PC-9 (cell line): ENCODE results near the gene MDM4. TPM values are rescaled to one million over a fixed set of nuclear protein-coding genes. Genes with fewer than 3 reads are reported as not detected.

Experiments
- BruUV-seq: library from RNA; stranded (reverse); fragments of 400-500 nt; replicated peaks from 2 replicates; lab custom pipeline; 2021; lab: Mats Ljungman, UMichigan
- CTCF ChIA-PET: fragments of 300-600 bp; sonication (Branson Sonifier 250); formaldehyde crosslinking; loops from one replicate; lab custom pipeline; 2022; ENCODE audit warnings: antibody characterized with exemption; lab: Charles Lee
- POLR2A ChIA-PET: fragments of 300-600 bp; sonication (Branson Sonifier 250); formaldehyde crosslinking; loops from one replicate; lab custom pipeline; 2022; ENCODE audit warnings: antibody characterized with exemption; ENCODE audit not compliant: unreplicated experiment; lab: Charles Lee
- DNase-seq, 2 experiments: peaks; one replicate each; pipeline versions ENCODE4 v3.0.0 to v3.0.0-alpha.2; 2015 to 2022; ENCODE audit warnings: mixed read lengths in 1 of 2
- H2AFZ ChIP-seq: fragments of 200-600 bp; sonication (generic); 2 replicates; pipeline ENCODE4 v1.8.1; 2017; ENCODE audit warnings: antibody characterized with exemption
- H3F3A ChIP-seq: fragments of 200-600 bp; sonication (generic); 2 replicates; pipeline ENCODE4 v1.8.1; 2017; ENCODE audit warnings: antibody characterized with exemption, mild to moderate bottlenecking, low read depth; ENCODE audit not compliant: insufficient read depth
- H3K27ac ChIP-seq: fragments of 200-600 bp; sonication (generic); 2 replicates; pipeline ENCODE4 v1.6.1; 2016; ENCODE audit warnings: mixed run types
- H3K27me3 ChIP-seq: fragments of 200-600 bp; sonication (generic); 2 replicates; pipeline ENCODE4 v1.6.1; 2016; ENCODE audit warnings: low read depth, mixed run types; ENCODE audit not compliant: insufficient read depth
- H3K36me3 ChIP-seq: fragments of 200-600 bp; sonication (generic); 2 replicates; pipeline ENCODE4 v1.6.1; 2016; ENCODE audit warnings: low read depth, mixed run types
- H3K4me1 ChIP-seq: fragments of 200-600 bp; sonication (generic); replicated peaks from 2 replicates; pipeline ENCODE4 v1.6.1; 2016; ENCODE audit warnings: mixed run types; ENCODE audit not compliant: insufficient read depth
- H3K4me2 ChIP-seq: fragments of 200-600 bp; sonication (generic); 2 replicates; pipeline ENCODE4 v1.6.1; 2017; ENCODE audit warnings: mixed run types
- H3K4me3 ChIP-seq: fragments of 200-600 bp; sonication (generic); 2 replicates; pipeline ENCODE4 v1.6.1; 2016; ENCODE audit warnings: mixed run types
- H3K79me2 ChIP-seq: fragments of 200-600 bp; sonication (generic); 2 replicates; pipeline ENCODE4 v1.6.1; 2017; ENCODE audit warnings: low read depth, mixed run types
- H3K9me2 ChIP-seq: fragments of 200-600 bp; sonication (generic); 2 replicates; pipeline ENCODE4 v1.8.1; 2017; ENCODE audit warnings: mild to moderate bottlenecking; ENCODE audit not compliant: insufficient read depth
- H3K9me3 ChIP-seq: fragments of 200-600 bp; sonication (generic); 2 replicates; pipeline ENCODE4 v1.8.1; 2016; ENCODE audit warnings: low read depth; ENCODE audit not compliant: insufficient read depth
- H4K20me1 ChIP-seq: fragments of 200-600 bp; sonication (generic); 2 replicates; pipeline ENCODE4 v1.8.1; 2017; ENCODE audit not compliant: insufficient read depth
- EZH2 ChIP-seq: fragments of 200-600 bp; sonication (generic); IDR thresholded peaks from 2 replicates; pipeline ENCODE4 v1.8.0; 2017; ENCODE audit warnings: antibody characterized with exemption, low read depth
- intact Hi-C: fragments of 100-400 bp; cut with micrococcal nuclease; formaldehyde crosslinking; loops from one replicate; pipeline ENCODE4 v1.10.0; 2022; ENCODE audit not compliant: unreplicated experiment
- total RNA-seq: library from RNA; stranded (reverse); gene quantifications from 2 replicates; pipeline ENCODE4 v1.2.3, GENCODE V29; 2021
- TF ChIP-seq, protein P1 (sequence below): fragments of 200-600 bp; sonication (generic); conservative IDR thresholded peaks from 2 replicates; pipeline ENCODE4 v1.6.1; 2017; ENCODE audit warnings: mixed run types, antibody characterized with exemption, mild to moderate bottlenecking, moderate library complexity

Gene MDM4
- total RNA-seq, 1 experiment from 2014 or later = 69.2 TPM

GRCh38 chr1:204468206-204468605, 48.0 kb upstream of the MDM4 start:
- intact Hi-C loops = no loop called here
- no peak for DNase-seq
- BruUV-seq = no TSS peak
- no peak for TF ChIP-seq EZH2
- TF ChIP-seq, protein P1, sequence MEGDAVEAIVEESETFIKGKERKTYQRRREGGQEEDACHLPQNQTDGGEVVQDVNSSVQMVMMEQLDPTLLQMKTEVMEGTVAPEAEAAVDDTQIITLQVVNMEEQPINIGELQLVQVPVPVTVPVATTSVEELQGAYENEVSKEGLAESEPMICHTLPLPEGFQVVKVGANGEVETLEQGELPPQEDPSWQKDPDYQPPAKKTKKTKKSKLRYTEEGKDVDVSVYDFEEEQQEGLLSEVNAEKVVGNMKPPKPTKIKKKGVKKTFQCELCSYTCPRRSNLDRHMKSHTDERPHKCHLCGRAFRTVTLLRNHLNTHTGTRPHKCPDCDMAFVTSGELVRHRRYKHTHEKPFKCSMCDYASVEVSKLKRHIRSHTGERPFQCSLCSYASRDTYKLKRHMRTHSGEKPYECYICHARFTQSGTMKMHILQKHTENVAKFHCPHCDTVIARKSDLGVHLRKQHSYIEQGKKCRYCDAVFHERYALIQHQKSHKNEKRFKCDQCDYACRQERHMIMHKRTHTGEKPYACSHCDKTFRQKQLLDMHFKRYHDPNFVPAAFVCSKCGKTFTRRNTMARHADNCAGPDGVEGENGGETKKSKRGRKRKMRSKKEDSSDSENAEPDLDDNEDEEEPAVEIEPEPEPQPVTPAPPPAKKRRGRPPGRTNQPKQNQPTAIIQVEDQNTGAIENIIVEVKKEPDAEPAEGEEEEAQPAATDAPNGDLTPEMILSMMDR = no peak
- ChIA-PET POLR2A (no interaction called here), CTCF (no interaction called here)
- H3K27ac ChIP-seq = no peak overlapping the region
- no peaks in the 10 kb centered on the region; the same call in 1 of the 2 replicates for H4K20me1 ChIP-seq
- no peaks in the 10 kb centered on the region for H3K9me3 ChIP-seq
- no peaks in the 10 kb centered on the region for H3K27me3 ChIP-seq
- H3K4me3 ChIP-seq = no peak overlapping the region
- H3K36me3 ChIP-seq = peaks cover 22% of the 10 kb centered on the region
- H3K79me2 ChIP-seq = peaks cover 16% of the 10 kb centered on the region; the same call in 1 of the 2 replicates
- H2AFZ ChIP-seq = no peak overlapping the region
- peaks cover 3% of the 10 kb centered on the region; the same call in 1 of the 2 replicates for H3F3A ChIP-seq
- no peaks in the 10 kb centered on the region for H3K9me2 ChIP-seq
- no peak overlapping the region for H3K4me2 ChIP-seq
- no peaks in the 10 kb centered on the region for H3K4me1 ChIP-seq

GRCh38 chr1:204468766-204469302, 47.4 kb upstream of the MDM4 start:
- Histone ChIP-seq H3K4me2 (no peak overlapping the region), H3K4me3 (no peak overlapping the region), H3K4me1 (no peaks in the 10 kb centered on the region), H4K20me1 (no peaks in the 10 kb centered on the region; the same call in 1 of the 2 replicates), H3K27ac (no peak overlapping the region), H2AFZ (no peak overlapping the region), H3K79me2 (peaks cover 16% of the 10 kb centered on the region; the same call in 1 of the 2 replicates), H3K9me3 (no peaks in the 10 kb centered on the region), H3K9me2 (no peaks in the 10 kb centered on the region), H3K36me3 (peaks cover 22% of the 10 kb centered on the region), H3F3A (peaks cover 6% of the 10 kb centered on the region; the same call in 1 of the 2 replicates), H3K27me3 (no peaks in the 10 kb centered on the region)
- intact Hi-C loops = no loop called here
- TF ChIP-seq, protein P1 = no peak
- TF ChIP-seq EZH2 = no peak
- ChIA-PET POLR2A (no interaction called here), CTCF (no interaction called here)
- DNase-seq = no peak
- no TSS peak for BruUV-seq

DNA sequence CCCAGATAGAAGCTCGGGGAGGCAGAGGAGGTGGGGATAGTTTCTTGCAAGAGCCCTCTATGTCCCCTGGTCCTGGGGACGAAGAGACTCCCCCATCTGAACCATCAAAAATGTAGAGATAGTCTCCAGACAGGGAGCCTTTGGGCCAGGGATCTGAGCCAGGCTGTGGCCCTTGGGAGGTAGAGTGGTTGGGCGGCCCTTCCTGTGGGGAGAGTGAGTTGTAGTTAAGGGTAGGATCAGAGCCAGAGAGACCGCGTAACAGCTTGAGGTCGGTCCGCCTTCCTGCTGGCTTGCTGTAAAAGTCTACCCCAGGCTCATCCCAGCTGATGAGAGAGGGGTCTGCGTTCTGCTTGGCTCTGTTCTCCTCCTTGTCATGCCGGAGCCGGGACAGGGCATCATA, 46.9 kb upstream of the MDM4 start:
- POLR2A ChIA-PET = no interaction called here
- no peak for DNase-seq
- Histone ChIP-seq H2AFZ (no peak overlapping the region), H3K4me2 (no peak overlapping the region), H4K20me1 (no peaks in the 10 kb centered on the region; the same call in 1 of the 2 replicates), H3K9me2 (no peaks in the 10 kb centered on the region), H3K79me2 (peaks cover 16% of the 10 kb centered on the region; the same call in 1 of the 2 replicates), H3K4me1 (no peaks in the 10 kb centered on the region), H3F3A (peaks cover 7% of the 10 kb centered on the region; the same call in 1 of the 2 replicates), H3K4me3 (no peak overlapping the region), H3K36me3 (peaks cover 17% of the 10 kb centered on the region), H3K27me3 (no peaks in the 10 kb centered on the region), H3K27ac (no peak overlapping the region), H3K9me3 (no peaks in the 10 kb centered on the region)
- no peak for TF ChIP-seq EZH2
- TF ChIP-seq, protein P1 = no peak
- intact Hi-C loops = no loop called here
- BruUV-seq = no TSS peak
- CTCF ChIA-PET = no interaction called here
